HG03039 (cell line): ENCODE data around the gene MZF1.
A peak's percentile ranks its signal among the peaks of the same experiment; 100 is the strongest.

Experiments
- ATAC-seq: cut with Tn5 transposase; IDR thresholded peaks from one replicate; pipeline ENCODE4 v1.9.1; 2021; ENCODE audit warnings: mild to moderate bottlenecking, moderate library complexity; ENCODE audit not compliant: unreplicated experiment

Gene MZF1

GRCh38 chr19:58515259-58515658 is 57.9 kb downstream of the MZF1 start:
- ATAC-seq = no peak

- no peak for ATAC-seq
These were observed 58.5 kb downstream of the MZF1 start for GRCh38 chr19:58514564-58515022.

GRCh38 chr19:58513694-58514563 is 59.2 kb downstream of the MZF1 start:
- ATAC-seq = peak; percentile 63

- ATAC-seq = no peak
These were observed 59.9 kb downstream of the MZF1 start for GRCh38 chr19:58513213-58513693.
